NCI-H128 (cell line): Measurements from ENCODE around the gene RAPGEFL1.
A peak's percentile ranks its signal among the peaks of the same experiment; 100 is the strongest.
"Not testable (repeated sequence)": the region's sequence is repeated elsewhere in the genome, so short reads cannot be mapped to it uniquely, and the experiment has no call there.

Experiments used
- DNase-seq: peaks from one replicate; lab custom pipeline; 2025; ENCODE audit not compliant: unreplicated experiment; lab: John Stamatoyannopoulos, UW

Gene RAPGEFL1

DNA sequence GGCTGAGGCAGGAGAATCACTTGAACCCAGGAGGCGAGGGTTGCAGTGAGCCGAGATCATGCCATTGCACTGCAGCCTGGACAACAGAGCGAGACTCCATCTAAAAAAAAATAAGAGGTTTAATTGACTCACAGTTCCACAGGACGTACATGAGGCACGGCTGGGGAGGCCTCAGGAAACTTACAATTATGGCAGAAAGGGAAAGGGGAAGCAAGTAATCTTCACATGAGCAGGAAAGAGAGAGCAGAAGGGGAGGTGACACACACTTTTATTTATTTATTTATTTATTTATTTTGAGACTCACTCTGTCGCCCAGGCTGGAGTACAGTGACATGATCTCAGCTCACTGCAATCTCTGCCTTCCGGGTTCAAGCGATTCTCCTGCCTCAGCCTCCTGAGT is 28.9 kb downstream of the RAPGEFL1 start:
- not testable (repeated sequence) for DNase-seq

DNA sequence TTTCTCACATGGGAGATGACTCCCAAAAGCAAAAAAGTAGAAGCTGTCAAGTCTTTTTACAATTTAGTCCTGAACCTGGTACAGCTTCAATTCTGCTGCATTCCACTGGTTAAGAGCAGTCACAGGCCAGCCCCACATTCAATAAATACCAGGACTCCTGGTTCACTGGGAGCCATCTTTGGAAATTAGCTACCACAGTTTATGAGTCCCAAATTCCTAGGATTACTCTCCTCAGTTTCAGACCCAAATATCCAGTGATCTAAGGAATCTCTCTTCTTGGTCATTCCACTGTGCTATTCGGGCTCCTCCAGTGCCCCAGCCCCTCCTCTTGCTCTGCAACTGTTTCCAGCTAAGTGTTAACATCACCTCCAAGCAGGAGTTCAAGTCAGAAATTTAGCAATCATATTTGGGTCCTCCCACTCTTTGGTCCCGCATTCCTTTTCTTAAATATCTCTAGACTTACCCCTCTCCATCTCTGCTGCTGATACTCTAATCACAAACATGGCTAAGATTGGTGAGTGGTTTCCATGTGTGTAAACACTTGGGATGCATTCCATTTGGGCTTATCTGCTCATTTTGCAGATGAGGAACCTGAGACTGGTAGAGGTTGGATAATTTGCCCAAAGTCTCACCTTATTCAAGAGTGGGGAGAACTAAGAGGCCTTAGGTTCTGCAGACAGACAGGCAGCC is 32.3 kb downstream of the RAPGEFL1 start:
- DNase-seq, result no peak

DNA sequence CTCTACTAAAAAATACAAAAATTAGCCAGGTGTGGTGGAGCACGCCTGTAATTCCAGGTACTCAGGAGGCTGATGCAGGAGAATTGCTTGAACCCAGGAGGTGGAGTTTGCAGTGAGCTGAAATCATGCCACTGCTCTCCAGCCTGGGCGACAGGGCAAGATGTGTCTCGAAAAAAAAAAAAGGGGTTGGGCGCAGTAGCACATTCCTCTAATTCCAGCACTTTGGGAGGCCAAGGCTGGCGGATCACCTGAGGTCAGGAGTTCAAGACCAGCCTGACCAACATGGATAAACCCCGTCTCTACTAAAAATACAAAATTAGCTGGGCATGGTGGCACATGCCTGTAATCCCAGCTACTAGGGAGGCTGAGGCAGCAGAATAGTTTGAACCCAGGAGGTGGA is 36.6 kb downstream of the RAPGEFL1 start:
- not testable (repeated sequence) for DNase-seq

DNA sequence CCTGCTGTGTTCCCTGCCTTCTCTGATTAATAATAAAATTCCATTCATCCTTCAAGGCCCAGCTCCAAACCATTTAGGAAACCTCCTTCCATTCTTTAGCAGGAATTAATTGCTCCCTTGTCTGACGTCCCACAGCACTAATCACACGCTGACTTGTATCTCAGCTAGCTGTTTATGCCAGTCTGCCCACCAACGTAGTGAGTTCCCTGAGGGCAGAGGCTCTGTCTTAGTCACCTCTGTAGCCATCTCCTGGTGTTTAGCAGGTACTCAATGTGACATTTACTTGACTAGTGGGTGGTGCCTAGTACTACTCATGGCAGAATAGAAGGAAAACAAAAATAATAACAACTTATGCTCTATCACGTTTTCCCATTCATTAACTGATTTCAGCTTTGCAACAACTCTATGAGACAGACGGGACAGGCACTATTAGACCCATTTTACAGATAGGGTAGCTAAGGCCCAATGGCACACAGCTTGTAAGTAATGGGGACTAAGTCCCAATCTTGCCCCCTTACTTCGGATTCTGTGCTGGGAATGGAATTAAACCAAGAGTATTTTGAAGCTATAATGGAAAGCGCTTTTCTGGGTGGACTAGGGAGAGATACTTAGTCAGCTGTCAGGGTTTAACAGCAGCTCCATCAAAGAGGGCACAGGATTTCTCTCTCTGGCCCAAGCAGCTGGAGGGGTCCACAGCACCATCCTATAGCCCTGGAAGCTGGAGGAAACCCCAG is 40.9 kb downstream of the RAPGEFL1 start:
- DNase-seq, result no peak

DNA sequence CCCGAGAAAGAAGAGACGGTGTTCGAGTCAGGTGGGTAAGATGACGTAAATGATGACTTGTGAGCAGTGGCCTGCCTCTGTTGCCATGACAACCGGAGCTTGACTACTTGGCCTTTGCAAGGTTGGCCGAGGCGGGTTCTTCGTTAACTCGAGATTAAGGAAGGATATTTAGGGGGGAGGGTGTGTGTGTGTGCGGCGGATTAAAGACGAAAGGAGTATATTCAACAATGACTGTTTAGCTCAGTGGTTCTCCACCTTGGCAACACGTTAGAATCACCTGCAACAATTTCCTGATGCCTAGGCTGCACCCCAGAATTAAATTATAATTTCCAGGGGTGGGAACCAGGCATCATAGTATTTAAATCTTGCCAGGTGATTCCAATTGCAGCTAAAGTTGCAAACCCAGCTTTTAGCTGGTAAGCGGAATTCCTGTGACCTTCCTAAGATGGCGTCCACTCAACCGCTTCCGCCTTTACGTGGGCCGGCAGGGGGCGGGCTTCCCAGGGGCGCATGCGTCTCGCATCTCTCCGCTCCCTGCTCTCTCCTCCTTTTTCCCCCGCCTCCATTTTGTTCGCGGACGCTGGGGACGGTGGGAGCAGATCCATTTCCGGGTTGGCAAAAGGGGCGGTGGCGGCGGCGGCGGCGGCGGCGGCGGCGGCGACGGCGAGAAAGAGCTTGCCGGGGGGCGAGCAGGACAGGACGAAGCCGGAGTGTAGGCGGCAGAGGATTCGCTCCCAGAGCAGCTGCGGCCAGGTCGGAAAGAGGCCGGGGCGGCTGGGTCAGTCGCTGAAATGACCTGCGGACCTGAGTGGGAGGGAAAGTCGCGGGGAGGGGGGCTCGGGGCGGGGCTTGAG is 41.7 kb downstream of the RAPGEFL1 start, which contains the start of gene WIPF2:
TSS of gene WIPF2 (plus strand) at position 565 of the 854 bp plus-strand sequence. CDS start 37,156 bp downstream, outside the sequence.
- DNase-seq, result peak; percentile 91

DNA sequence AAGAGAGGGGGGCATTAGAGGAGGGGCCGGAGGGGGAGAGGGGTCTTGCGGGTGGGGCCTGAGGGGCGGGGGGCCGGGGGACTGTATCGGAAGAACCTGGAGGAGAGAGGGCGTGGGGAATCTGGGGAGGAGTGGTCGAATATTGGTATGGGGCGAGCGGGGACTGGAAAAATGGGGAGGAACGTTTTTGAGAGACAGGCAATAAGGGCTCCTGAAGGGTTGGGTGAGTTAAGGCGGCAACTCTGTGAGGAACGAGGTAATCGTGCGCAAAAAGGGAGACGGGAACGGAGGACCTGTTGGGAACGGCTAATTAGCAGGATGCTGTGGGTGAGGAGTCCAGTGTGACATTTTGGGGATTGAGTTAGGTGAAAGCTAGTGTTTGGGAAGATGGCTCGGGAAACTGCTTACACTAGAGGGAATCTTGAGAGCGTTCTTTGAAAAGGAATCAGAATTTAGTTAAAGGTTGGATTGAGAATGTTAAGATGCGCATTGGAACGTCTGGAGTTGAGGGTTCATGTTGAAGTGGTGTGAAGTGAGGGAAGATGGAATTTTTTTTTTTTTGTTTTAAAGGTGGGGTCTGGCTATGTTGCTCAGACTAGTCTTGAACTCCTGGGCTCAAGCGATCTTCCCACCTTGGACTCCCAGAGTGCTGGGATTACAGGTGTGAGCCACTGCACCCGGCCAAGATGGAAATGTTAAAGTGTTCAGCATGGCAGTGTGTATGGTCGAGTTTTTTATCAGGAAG is 42.5 kb downstream of the RAPGEFL1 start:
- DNase-seq, result peak; percentile 15

DNA sequence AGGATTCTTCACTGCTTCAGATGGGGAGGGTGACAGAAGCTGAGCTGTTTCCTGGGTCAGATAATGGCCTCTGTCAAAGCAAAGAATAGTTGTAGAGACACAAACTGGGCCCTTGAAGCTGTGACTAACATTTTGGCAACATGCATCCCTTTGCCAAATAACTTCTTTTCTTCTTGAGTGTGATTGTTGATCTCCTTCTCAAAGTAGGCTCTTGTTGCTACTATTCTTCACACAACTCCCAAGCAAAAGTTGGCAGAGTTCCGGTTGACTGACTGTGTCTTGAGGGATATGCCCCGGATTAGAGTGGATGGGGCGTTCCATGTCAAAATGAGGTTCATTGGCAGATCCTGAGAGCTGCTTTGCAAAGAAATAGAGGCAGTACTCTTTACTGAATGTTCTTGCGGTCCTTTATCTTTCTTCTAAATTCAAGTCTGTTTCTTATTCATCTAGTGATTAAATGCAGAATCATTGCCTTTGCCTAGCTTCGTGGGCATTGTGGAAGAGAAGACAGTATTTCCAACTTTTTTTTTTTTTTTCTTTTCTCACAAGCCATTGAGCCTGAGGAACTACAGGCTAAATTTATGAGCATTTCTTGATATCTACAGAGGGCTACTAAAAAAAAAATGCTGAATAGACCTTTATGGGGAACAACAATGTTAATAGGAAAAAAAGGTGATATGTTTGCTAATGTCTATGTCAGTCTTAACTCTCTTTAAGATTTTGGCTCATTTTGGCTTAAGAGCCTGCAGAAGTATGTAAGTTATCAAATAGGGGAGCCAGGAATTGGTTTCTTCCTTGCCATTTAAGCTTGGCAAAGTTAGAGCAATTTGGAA is 47.7 kb downstream of the RAPGEFL1 start:
- DNase-seq, result no peak

DNA sequence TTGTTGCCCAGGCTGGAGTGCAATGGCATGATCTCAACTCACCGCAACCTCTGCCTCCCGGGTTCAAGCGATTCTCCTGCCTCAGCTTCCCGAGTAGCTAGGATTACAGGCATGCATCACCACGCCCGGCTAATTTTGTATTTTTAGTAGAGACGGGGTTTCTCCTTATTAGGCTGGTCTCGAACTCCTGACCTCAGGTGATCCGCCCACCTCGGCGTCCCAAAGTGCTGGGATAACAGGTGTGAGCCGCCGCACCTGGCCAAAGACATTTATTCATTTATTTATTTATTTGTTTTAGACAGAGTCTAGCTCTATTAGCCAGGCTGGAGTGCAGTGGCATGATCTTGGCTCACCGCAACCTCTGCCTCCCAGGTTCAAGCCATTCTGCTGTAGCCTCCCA is 51.9 kb downstream of the RAPGEFL1 start:
- not testable (repeated sequence) for DNase-seq

DNA sequence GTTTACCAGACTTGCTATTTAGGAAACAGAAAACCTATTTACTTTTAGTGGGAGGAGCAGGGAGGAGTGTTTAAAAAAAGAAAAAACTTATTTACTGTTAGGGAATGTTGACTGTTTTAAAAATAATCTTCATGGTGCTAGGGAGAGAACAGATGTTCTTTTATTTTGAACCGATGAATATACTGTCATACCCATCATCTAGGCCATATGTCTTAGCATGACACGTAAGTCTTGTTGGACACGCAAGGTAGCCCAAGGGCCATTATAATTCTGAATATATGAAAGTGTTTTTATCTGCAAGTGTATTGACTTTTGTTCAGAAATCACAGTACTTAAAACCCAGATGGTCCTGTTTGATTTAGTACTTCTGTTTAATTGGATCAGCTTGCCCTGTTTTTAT is 53.4 kb downstream of the RAPGEFL1 start:
- no peak for DNase-seq

DNA sequence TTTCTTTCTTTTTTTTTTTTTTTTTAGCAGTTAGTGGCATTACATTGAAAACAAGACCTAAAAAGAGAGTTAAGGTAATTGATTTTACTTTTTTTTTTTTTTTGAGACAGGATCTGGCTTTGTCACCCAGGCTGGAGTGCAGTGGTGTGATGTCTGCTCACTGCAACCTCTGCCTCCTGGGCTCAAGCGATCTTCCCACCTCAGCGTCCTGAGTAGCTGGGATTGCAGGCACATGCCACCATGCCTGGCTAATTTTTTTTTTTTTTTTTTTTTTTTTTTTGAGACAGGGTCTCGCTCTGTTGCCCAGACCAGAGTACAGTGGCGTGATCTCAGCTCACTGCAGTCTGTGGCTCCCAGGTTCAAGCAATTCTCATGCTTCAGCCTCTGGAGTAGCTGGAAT is 54.7 kb downstream of the RAPGEFL1 start:
- not testable (repeated sequence) for DNase-seq

DNA sequence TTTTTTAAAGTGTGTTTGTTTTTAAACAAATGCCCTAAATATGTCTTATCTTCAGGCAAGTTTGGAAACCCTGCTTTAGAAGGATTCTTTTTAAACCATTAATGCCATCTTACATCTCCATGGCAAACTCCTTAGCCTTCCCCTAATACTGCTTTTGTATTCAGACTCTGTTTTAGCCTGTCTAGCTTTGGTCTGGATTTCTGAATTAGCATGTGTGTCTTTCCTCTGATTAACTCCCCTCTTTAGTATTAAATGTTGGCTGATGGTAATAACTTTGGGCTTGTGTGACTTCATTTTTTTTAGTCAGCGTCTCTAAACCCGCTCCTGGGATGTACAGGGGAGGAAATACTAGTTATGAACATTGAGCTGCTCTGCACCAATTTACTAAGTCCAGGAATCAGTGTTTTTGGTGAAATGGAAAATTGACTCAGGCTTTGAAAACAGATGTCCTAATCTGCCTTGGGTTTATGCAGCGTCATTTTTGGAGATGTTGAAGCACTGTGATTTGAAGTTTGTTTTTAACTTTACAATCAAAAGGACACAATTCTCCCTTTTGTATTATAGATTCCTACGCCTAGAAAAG is 64.1 kb downstream of the RAPGEFL1 start:
- no peak for DNase-seq

DNA sequence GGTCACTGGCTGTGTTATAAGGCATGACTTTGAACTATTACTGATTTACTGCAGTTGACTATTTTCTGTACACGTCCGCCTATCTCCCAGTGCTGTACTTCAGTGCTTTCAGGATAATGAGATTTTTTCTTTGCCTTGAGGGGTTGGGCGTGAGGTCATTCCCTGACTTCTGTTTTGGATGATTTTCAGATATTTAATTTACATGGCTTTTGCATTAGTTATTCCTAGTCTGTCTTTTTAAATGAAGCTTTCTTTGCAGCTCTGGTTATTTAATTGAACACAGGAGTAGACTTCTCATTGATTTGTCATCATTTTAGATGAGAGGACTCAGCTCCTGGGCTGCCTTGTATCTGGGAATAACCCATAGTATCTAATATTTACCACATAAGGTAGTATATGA is 65.5 kb downstream of the RAPGEFL1 start:
- no peak for DNase-seq

DNA sequence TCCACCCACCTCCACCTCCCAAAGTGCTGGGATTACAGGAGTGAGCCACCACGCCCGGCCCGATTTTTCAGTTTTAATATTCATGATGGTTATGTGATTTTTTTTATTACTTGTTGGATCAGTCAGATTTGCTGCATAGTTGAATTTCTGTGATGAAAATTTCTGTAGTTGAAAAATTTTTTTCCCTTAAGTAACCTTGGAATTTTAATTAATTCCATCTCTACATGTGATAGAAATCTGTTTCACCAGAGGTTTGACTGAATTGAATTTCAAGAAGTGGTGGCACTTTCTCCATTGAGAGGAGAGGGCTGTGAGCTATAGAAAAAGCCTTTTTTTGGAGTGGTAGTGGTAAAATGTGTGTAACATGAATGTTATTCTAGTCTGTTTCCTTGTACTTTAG is 66.5 kb downstream of the RAPGEFL1 start:
- DNase-seq, result no peak

DNA sequence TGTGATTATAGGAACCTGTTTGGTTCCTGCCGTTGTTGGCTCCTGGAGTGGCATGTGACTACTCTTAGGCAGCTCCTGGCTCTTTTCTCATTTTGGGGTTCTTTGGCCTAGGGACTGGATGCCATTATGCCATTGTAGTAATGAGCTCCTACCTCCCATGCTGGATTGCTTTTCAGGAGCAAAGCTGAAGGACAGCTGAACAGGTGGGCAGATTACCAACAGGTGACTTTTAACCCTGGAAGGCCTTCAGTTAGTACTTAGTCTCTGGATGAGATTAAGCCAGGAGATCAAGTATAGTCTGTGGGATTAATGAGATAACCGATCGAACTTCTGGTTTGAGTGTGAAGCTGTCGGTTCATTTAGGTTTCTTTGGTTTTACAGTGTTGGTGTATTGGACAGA is 67.0 kb downstream of the RAPGEFL1 start:
- no peak for DNase-seq
